Stimulated activated CD8-positive, alpha-beta memory T cell treated with anti-CD3 and anti-CD28 coated beads, Interleukin-12 subunit alpha, Interleukin-12 subunit beta, amount 100 ng/mL, for 24 hours (primary cell): ENCODE results near the gene GATA3.

Source experiments
- DNase-seq: peaks from one replicate; pipeline ENCODE4 v3.0.0-alpha.2; 2020; ENCODE audit errors: extremely low read depth

GATA3 gene

DNA sequence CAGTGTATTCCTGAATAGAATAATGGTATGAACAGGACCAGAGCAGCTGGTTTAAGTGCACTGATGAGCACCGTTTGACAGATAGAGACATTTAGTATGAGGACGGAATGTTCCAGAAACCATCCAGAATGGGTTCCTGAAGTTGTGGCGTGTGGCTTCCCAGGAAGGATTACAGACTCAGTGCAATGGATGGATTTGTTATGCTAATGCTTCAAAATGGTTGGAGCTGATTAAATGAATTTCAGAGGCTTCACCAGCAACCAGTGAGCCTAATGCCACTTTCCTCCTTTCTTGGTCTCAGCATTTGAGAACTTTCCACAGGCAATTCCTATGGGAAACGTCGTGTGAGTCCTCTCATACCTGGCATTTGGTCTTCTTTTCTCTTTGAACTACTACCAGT, 9.9 kb downstream of the GATA3 start:
- no peak for DNase-seq

DNA sequence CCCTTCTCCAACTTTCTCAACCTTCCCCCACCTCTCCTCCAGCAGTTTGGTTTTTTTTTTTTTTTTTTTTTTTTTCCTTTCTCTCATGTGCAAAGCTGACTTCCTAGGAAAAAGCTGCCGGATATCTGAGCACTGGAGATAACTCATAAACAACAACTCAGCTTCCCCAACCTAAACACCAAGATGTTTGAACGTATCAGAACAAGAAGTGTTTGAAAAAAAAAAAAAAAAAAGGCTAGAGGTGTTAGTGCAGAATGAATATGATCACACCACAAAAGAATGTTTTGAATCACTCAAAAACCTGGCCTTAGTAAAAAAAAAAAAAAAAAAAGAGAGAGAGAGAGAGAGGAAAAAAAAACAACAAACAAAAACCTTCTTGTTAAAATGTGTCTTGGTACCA, 11.2 kb downstream of the GATA3 start:
- no peak for DNase-seq

DNA sequence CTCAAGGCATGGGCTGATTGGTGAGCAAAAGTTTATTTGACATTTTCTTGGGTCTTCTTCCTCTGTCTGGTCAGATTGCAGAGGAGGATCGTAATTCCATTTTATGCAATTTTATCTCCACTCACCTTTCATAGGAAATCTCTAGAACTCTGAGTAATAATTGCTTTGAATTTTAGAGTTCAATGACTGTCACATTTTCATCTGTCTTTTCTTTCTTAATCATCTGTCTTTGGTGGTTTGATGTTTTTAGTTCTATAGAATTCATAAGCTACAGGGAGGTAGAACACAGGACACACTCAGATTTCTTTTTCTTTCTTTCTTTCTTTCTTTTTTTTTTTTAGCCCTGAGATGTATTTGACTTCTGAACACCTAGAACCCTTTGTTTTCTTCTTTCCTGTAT, 11.6 kb downstream of the GATA3 start:
- DNase-seq = no peak

DNA sequence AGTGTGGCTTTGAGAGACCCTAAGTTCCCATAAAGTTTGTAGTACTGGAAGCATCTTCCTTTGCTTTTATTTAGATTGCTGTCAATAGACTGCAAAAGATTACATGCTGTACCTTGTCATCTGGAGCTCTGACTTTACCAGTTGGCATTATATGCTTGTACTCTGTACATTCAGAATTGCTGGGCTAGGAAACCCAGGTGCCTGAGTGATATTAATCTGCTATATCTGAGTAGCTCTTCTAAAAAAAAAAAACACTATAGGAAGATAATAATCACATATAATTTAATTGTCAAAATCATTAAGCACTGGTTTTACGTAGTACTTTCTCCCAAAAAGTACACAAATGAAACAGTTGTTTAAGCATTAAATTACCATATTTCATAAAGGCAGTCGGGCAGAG, 12.3 kb downstream of the GATA3 start:
- DNase-seq = no peak

DNA sequence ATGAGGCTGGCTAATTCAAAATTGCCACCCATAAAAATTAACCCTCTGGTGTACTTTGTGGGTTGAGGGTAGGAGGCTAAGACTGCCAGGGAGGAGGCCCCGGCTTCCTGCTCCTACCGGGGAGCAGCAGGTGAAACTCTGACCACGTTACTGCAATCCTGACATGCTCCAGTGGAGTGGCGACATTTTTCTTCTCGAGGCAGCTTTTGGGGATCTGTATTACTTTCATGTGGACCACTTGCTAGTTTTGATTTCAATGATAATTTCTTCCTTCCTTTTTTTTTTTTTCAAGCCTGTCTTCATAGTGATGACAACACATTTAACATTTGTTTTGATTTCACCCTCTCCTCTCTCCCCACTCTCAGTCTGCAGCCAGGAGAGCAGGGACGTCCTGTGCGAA, 14.6 kb downstream of the GATA3 start:
- no peak for DNase-seq

DNA sequence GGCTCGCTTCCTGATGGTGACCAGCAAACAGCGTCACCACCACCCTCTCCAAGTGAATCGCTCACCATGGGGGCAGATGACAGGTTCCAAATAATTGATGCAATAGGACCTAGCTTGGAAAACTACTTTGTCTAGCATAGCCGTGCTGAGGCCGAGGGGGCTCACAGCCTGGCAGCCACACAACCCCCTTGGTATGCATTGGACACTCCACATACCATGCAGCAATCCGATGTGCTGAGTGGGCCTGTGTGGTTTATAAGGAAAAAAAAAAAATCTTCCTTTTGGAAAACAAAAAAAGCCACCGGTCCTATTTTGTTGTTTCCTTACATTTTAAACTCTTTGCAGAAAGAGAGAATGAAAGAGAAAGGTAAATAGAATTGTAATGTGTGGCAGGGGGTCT, 15.1 kb downstream of the GATA3 start:
- DNase-seq = no peak

DNA sequence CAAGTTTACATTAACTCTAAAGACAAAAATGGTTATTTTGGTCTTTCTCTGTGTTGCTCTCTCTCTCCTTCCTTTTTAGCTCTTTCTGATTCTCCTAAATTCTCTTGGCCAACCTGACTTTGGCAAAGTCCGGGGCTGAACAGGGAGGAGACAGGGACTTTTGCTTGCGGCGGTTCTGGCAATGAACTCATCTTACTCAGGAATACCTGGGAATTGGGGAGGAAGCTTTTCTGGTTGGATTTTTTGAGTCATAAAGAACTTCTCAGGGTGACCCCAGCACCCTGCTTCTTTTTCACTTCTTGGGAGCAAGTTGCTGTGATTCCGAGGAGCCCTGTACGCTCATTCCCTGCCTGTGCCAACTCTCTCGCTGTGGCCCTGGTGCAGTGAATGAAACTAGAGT, 16.0 kb downstream of the GATA3 start:
- no peak for DNase-seq

DNA sequence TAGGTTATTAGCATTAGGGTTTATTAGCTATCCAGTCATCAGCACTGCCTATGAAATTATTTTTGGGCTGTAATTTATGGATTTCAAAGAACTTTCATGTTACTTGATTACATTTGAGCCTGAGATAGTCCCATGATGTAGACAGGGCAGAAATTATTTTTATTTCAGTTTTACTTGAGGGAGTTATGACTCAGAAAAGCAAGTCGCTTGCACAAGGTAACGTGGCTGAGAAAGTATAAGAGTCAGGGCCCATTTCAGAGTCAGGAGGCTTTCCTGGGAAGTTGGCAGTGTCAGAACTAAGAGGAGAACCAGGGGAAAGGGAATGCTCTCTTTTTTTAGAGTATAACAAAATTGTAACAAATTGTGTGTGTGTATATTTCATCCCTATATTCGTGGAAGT, 16.5 kb downstream of the GATA3 start:
- no peak for DNase-seq

DNA sequence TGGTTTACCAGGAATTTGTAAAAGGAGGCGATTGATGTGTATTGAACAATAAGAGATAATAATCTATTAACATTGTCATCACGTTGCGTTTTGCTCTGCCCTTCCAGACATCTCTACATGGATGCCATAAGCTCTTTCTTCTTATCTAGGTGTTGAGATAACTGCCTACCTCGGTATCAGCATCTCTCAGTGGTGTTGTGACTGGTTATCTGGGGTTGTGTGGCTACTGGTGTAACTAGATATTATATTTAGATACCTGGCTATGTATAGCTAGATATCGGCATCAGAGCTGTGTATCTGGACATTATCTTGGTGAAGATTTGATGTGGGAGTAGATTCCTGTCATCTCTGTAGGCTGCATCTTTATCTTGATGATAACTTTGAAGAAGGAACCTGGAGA, 17.2 kb downstream of the GATA3 start:
- no peak for DNase-seq

DNA sequence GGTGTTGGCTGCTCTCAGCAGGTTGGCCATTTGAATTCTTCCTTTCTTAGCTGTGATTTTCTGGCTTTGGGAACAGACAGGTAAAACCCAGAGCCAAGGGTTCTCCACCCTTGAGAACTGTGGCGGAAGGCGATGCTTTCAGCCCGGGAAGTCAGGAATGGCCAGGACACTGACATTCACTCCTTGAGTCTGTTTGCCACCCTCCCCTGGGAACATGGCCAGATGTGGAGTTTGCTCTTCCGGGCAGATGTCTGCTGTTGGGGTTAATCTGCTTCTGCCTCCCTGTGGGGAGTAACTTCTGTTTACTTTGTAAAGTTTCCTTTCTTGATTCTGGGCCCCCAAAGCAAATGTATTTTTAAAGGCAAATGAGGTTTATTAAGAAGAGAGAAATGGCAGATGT, 17.7 kb downstream of the GATA3 start:
- no peak for DNase-seq

DNA sequence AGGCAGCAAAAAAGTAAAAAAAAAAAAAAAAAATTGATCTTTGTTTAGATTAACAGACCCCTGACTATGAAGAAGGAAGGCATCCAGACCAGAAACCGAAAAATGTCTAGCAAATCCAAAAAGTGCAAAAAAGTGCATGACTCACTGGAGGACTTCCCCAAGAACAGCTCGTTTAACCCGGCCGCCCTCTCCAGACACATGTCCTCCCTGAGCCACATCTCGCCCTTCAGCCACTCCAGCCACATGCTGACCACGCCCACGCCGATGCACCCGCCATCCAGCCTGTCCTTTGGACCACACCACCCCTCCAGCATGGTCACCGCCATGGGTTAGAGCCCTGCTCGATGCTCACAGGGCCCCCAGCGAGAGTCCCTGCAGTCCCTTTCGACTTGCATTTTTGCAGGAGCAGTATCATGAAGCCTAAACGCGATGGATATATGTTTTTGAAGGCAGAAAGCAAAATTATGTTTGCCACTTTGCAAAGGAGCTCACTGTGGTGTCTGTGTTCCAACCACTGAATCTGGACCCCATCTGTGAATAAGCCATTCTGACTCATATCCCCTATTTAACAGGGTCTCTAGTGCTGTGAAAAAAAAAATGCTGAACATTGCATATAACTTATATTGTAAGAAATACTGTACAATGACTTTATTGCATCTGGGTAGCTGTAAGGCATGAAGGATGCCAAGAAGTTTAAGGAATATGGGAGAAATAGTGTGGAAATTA, 19.4 kb downstream of the GATA3 start:
- no peak for DNase-seq

DNA sequence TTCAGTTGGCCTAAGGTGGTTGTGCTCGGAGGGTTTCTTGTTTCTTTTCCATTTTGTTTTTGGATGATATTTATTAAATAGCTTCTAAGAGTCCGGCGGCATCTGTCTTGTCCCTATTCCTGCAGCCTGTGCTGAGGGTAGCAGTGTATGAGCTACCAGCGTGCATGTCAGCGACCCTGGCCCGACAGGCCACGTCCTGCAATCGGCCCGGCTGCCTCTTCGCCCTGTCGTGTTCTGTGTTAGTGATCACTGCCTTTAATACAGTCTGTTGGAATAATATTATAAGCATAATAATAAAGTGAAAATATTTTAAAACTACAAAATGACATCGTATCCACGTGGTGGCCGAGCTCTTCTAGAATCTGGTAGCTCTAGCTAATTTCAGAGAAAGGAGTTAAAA, 20.4 kb downstream of the GATA3 start:
- DNase-seq = no peak

DNA sequence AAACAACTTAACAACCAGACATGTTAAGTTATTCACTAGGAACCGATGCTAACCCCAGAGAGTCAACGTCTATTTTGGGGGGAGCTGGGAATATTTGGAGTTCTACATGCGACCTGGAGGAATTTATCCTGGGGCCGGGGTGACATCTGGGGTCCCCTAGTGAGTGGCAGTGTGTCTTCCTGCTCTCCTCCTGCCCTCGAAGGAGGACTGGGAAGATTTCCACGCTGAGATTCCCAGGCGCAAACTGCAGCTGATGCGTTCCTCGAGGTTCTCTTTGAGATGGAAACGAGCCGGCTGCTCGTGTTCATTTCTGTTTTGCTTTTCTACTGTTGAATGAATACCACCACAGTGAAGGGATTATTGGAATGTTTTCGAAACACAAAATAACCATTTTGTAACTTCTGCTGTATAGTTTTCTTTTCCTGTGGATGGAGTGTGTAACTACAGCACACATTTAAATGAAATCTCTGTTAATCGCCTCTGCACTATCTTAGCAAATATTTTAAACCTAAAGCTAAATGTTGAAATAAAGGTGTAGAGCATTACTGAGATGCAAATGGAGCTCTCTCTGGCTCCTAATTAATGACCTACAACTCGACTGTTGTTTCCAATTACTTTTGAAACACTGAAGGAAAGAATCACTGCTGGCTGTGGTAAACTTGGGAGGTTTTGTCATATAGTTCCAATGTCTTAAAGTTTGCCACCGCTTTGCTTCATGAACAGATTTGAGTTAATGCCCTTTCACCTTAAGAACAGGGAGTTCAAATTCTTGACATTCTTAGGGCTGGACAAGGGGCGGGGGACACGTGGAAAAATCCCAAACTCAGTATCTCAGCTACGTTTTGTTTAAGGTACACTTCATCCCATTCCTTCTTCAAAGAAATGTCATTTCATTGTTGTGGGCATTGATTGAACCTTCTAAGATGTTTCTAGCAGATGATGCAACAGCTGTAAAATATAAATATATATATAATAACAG, 21.1 kb downstream of the GATA3 start:
- DNase-seq = no peak

DNA sequence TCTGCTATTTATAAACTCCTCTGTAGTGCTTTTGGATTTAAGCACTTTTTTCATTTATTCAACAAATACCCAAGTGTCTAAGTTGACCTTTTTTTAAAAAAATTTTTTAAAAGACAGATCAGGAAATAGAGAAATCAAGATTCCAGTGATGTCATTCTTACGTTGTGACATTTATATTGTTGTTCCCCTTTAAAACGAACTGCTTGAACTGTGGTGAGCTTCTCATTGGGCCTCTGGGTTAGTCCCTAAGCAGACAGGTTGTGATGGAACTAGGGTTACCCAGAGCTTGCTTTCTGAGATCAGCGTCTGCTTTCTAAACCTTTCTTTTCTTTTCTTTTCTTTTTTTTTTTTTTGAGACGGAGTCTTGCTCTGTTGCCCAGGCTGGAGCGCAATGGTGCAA, 22.4 kb downstream of the GATA3 start:
- DNase-seq = no peak

DNA sequence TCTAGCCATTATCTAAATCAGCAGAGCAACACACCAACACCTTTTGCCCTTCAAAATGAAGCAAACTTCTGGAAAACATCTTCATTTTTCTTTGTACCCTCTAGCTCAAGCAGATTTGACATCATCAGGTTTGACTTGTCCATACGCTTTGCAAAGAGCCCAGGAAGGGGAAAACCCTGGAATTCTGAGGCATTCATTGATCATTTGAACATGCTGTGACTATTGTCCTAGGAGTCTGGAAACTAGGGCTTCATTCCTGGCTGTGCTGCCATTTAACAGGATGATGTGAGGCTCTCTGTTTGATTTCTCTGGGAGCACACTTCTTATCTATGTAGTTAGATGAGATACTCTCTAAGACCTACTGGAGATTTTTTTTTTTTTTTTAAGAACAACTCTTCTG, 23.5 kb downstream of the GATA3 start:
- DNase-seq = no peak

DNA sequence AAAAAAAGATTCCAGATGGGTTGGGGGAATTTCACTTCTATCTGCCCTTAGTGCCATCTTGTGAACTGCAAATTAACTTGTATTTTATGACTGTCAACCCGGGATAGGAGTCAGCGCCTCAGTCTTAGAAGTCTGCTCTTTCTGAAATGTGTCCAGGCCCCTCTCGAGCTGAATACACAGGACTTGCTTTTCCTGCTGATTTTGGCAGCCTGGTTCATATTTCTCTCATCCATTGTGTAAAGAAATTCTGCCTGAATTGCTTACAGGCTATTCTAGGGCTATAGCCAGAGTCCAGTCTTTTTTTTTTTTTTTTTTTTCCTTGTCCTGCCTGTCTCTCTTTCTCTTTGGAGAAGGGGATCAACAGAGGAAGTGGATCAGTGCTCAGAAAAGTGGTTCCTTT, 24.6 kb downstream of the GATA3 start:
- DNase-seq = no peak

DNA sequence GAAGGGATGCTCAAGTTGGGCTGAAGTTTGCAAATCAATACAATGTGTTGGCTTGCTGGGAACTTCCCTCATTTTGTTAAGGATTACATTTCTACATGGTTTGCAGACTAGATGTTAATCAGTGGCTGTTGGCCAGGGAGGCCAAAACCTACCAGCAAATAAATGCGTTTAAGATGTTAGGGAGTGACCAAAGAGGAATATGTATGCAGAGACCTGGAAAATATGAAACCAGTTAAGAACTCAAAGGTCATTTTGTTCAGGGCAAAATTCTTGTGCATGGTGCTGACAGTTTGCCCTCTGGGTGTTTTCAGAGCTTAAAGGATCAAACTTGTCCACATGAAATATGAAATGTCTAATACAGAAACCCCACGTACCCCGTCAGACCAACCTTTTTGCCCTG, 30.3 kb downstream of the GATA3 start:
- DNase-seq = no peak

DNA sequence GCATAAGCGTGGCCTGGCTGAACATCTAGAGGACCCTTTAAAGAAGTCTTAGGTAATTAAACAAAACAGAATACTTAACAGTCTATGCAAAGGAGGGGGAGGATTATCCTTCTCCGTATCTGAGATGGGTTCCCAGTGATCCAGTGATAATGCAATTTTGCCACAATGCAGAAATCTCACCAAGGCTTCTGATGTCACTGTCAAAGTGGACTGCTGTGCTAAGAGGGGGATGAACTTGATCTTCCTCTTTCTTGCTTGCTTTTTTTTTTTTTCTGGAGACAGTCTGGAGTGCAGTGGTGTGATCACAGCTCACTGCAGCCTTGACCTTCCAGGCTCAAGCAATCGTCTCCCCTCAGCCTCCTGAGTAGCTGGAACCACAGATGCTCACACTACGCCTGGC, 30.8 kb downstream of the GATA3 start:
- no peak for DNase-seq

DNA sequence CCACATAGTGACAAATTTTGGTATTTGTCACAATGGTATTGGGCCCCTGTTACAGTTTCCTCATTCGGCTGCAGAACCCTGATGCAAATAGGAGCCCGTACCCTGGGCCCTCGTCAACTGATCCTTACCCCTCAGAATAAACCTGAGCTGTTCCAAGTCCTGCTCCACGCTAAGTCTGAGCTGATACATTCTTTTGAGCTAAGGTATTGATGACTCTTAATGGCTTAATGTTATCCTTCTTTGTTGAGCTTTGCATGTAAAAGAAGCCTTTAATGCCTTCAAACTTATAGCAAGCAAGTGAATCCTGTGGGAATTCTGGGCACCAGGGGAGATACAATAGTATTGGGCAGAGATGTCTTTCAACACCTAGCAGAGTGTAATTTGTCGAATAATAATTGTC, 31.8 kb downstream of the GATA3 start:
- no peak for DNase-seq

DNA sequence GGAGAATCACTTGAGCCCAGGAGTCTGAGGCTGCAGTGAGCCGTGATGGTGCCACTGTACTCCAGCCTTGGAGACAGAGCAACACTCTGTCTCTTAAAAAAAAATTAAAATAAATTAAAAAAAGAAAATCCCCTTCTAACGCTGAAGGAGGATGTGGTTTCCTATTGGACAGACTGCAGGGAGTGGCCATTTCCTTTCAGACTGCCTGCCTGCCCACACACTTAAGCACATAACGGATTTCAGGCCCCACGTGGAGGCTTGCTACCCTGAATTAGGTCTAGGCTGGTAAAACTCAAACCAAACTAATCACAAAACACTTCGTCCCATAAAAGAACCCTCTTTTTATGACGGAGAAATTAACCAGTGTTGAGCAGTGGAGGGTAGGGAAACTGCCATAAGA, 34.0 kb downstream of the GATA3 start:
- no peak for DNase-seq

DNA sequence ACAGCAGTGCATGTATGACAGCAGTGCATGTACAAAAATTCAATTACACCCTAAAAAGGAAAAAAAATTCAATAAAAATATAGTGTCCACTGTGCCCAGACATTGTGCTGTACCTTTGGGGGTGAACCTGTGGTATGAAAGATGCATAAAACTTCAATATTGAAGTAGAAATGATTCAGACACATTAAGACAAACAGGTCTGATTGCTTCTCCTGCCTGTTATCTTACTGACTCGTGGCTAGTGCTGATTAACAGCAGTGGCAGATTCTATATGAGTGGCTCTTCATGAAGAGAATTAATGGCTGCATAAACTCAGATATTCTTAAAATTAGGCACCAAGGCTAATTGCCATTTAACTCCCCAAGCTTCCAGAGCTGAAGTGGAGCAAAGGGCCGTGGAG, 37.9 kb downstream of the GATA3 start:
- DNase-seq = no peak

DNA sequence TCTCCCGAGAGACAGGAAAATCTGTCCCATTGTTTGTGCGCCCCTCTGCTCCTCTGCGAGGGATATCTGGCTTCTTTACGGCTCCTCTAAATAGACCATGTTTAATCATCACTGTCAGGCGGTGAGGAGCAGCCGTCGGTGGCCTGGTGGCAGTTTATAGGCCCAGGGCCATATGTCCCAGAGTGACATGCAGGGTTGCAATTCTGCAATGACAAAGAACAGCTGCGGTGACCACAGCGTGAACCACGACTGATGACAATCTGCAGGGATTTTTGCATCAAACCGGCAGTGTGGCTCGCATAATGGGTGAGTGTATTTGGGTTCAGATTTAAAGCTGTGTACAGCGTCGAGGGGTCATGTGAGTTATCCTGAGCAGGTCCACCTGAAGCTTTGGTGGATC, 41.5 kb downstream of the GATA3 start:
- DNase-seq = no peak

DNA sequence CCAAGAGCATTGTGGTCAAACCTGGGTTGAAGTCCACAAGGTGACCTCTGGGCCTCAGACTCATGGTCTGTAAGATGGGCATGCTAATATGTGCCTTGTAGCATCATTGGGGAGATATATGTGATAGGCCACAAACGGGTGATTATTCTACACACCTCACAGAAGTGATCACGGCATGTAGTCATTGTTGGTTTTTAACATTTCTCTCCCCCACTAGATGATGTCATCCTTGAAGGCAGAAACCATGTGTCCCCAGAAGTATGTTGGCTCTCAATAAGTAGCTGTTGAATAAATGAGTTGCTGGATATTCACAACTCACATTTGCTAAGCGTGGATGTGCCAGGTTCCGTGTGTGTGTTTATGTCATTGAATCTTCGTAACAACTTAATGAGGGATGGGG, 42.4 kb downstream of the GATA3 start:
- no peak for DNase-seq
